NB4 (cell line): ENCODE measurements around the gene LSM6.

Source experiments
- POLR2A ChIP-seq: IDR thresholded peaks from 2 replicates; pipeline ENCODE4 v1.6.1; 2011; ENCODE audit warnings: mild to moderate bottlenecking; ENCODE audit not compliant: insufficient read length; ENCODE audit errors: extremely low read depth
- TF ChIP-seq, protein P1 (sequence below): IDR thresholded peaks from one replicate; pipeline ENCODE4 v1.5.1; 2012; ENCODE audit warnings: low read depth, low read length

GRCh38 chr4:146194212-146194611 is 18.7 kb downstream of the LSM6 start:
- TF ChIP-seq, protein P1, sequence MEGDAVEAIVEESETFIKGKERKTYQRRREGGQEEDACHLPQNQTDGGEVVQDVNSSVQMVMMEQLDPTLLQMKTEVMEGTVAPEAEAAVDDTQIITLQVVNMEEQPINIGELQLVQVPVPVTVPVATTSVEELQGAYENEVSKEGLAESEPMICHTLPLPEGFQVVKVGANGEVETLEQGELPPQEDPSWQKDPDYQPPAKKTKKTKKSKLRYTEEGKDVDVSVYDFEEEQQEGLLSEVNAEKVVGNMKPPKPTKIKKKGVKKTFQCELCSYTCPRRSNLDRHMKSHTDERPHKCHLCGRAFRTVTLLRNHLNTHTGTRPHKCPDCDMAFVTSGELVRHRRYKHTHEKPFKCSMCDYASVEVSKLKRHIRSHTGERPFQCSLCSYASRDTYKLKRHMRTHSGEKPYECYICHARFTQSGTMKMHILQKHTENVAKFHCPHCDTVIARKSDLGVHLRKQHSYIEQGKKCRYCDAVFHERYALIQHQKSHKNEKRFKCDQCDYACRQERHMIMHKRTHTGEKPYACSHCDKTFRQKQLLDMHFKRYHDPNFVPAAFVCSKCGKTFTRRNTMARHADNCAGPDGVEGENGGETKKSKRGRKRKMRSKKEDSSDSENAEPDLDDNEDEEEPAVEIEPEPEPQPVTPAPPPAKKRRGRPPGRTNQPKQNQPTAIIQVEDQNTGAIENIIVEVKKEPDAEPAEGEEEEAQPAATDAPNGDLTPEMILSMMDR, result no peak
- TF ChIP-seq POLR2A, result no peak
